Measurements from ENCODE around the gene RTN4RL1.

The RTN4RL1 gene

GRCh38 chr17:2059547-2060384 is 34.6 kb upstream of the RTN4RL1 start:
- DNase-seq = no peak

- DNase-seq = no peak
Measured at GRCh38 chr17:2058586-2059546, 33.7 kb upstream of the RTN4RL1 start.

- DNase-seq = no peak
Measured at GRCh38 chr17:2057760-2058585, 32.8 kb upstream of the RTN4RL1 start.

- DNase-seq = no peak
Measured at GRCh38 chr17:2057175-2057759, 32.1 kb upstream of the RTN4RL1 start.

GRCh38 chr17:2056206-2057174 is 31.4 kb upstream of the RTN4RL1 start:
- no peak for DNase-seq

- DNase-seq = no peak
Measured at GRCh38 chr17:2055292-2056205, 30.4 kb upstream of the RTN4RL1 start.

- DNase-seq = peak; percentile 19
Measured at GRCh38 chr17:2054512-2055291, 29.6 kb upstream of the RTN4RL1 start, which contains the start of gene HIC1. HIC1 (plus strand) TSS chr17:2055103; CDS start chr17:2056691, 1,588 bp downstream.

- no peak for DNase-seq
Measured at GRCh38 chr17:2054262-2054511, 29.1 kb upstream of the RTN4RL1 start.

- DNase-seq = peak; percentile 38
Measured at GRCh38 chr17:2053380-2054261, 28.5 kb upstream of the RTN4RL1 start.

GRCh38 chr17:2051933-2052559 is 26.9 kb upstream of the RTN4RL1 start:
- DNase-seq = no peak

- DNase-seq = peak; percentile 16
Measured at GRCh38 chr17:2051061-2051932, 26.2 kb upstream of the RTN4RL1 start.

GRCh38 chr17:2050300-2051060 is 25.3 kb upstream of the RTN4RL1 start:
- peak; percentile 25 for DNase-seq

GRCh38 chr17:2049333-2050299 is 24.5 kb upstream of the RTN4RL1 start:
- DNase-seq = peak; percentile 24

- DNase-seq = no peak
Measured at GRCh38 chr17:2048805-2049204, 23.7 kb upstream of the RTN4RL1 start.

GRCh38 chr17:2047590-2047989 is 22.5 kb upstream of the RTN4RL1 start:
- DNase-seq = no peak
